Endothelial cell of umbilical vein (primary cell): ENCODE measurements around the gene LFNG. TPM values are rescaled to one million over a fixed set of nuclear protein-coding genes. Genes with fewer than 3 reads are reported as not detected.
"Not testable (repeated sequence)": the region's sequence is repeated elsewhere in the genome, so short reads cannot be mapped to it uniquely, and the experiment has no call there.

Experiments used
- BruUV-seq: library from RNA; stranded (reverse); fragments of 400-500 nt; replicated peaks from 2 replicates; lab custom pipeline; 2021; lab: Mats Ljungman, UMichigan
- CTCF ChIA-PET: fragments of 300-600, 350-600 bp; sonication (Branson Sonifier 250); formaldehyde crosslinking; loops from one replicate; lab custom pipeline; 2021; ENCODE audit warnings: antibody characterized with exemption, inconsistent platforms; lab: Charles Lee
- POLR2A ChIA-PET: fragments of 300-600, 350-600 bp; sonication (Branson Sonifier 250); formaldehyde crosslinking; loops from one replicate; lab custom pipeline; 2021; ENCODE audit warnings: antibody characterized with exemption, inconsistent platforms; lab: Charles Lee
- DNase-seq: peaks from one replicate; pipeline ENCODE4 v3.0.0-alpha.2; 2011; ENCODE audit warnings: low read depth, low spot score
- FAIRE-seq: peaks from 2 replicates; lab custom pipeline; 2011; peaks lifted over from hg19 to GRCh38; lab: Jason Lieb, UNC
- H2AFZ ChIP-seq: 2 replicates; pipeline ENCODE4 v1.6.0; 2012; ENCODE audit warnings: low read depth, low read length, control low read depth, inconsistent platforms
- H3K27ac ChIP-seq: 2 replicates; pipeline ENCODE4 v1.5.1; 2011; ENCODE audit warnings: low read depth, mild to moderate bottlenecking, control low read depth, low read length, moderate library complexity; ENCODE audit not compliant: insufficient read depth
- H3K27me3 ChIP-seq, 2 experiments: 2 replicates each; pipeline versions ENCODE4 v1.6.0 to v1.6.1; 2011; ENCODE audit warnings: low read length in 2 of 2, mixed read lengths in 1 of 2; ENCODE audit not compliant: control insufficient read depth in 2 of 2, insufficient read depth in 2 of 2
- H3K36me3 ChIP-seq, 2 experiments: 2 replicates in 1 of 2; 3 replicates in 1 of 2; pipeline ENCODE4 v1.5.1; 2011; ENCODE audit warnings: low read length in 2 of 2, mild to moderate bottlenecking in 1 of 2, moderate library complexity in 1 of 2; ENCODE audit not compliant: control insufficient read depth in 2 of 2, insufficient read depth in 2 of 2; ENCODE audit errors: extremely low read depth in 1 of 2
- H3K4me1 ChIP-seq: 3 replicates; pipeline ENCODE4 v1.5.1; 2011; ENCODE audit warnings: mild to moderate bottlenecking, low read length; ENCODE audit not compliant: control insufficient read depth, insufficient read depth; ENCODE audit errors: extremely low read depth
- H3K4me2 ChIP-seq: 2 replicates; pipeline ENCODE4 v1.6.1; 2011; ENCODE audit warnings: low read length, control low read depth, mixed read lengths; ENCODE audit not compliant: insufficient read depth
- H3K4me3 ChIP-seq, 3 experiments: fragments of 200-600 bp in 1 of 3; sonication (generic), shearing (Covaris generic) in 1 of 3; replicated peaks in 1 of 3; 2 replicates each; pipeline ENCODE4 v1.5.1; 2011 to 2016; ENCODE audit warnings: control low read depth in 3 of 3, low read length in 3 of 3, mild to moderate bottlenecking in 2 of 3, inconsistent platforms in 1 of 3, low read depth in 1 of 3, moderate library complexity in 1 of 3; ENCODE audit not compliant: insufficient read depth in 1 of 3
- H3K79me2 ChIP-seq: 2 replicates; pipeline ENCODE4 v1.6.0; 2012; ENCODE audit warnings: low read length, inconsistent platforms; ENCODE audit not compliant: control insufficient read depth, insufficient read depth
- H3K9ac ChIP-seq: replicated peaks from 2 replicates; pipeline ENCODE3; 2011; ENCODE audit warnings: low read length, control low read depth; ENCODE audit not compliant: insufficient read depth; ENCODE audit errors: extremely low read depth
- H3K9me1 ChIP-seq: replicated peaks from 3 replicates; pipeline ENCODE4 v1.6.0; 2011; ENCODE audit warnings: mild to moderate bottlenecking, low read length; ENCODE audit not compliant: control insufficient read depth, insufficient read depth; ENCODE audit errors: extremely low read depth
- H3K9me3 ChIP-seq: replicated peaks from 2 replicates; pipeline ENCODE4 v1.5.1; 2012; ENCODE audit warnings: low read length, inconsistent platforms; ENCODE audit not compliant: control insufficient read depth, insufficient read depth
- H4K20me1 ChIP-seq: replicated peaks from 2 replicates; pipeline ENCODE3; 2011; ENCODE audit warnings: mild to moderate bottlenecking, low read length; ENCODE audit not compliant: control insufficient read depth, insufficient read depth; ENCODE audit errors: extremely low read depth
- CTCF ChIP-seq, 2 donors: IDR thresholded peaks; 1 replicate in 1 of 2; 2 replicates in 1 of 2; pipeline ENCODE4 v1.5.1; 2011; ENCODE audit warnings: low read length in 2 of 2, mild to moderate bottlenecking in 2 of 2, moderate library complexity in 2 of 2, control low read depth in 1 of 2, inconsistent platforms in 1 of 2, low read depth in 1 of 2; ENCODE audit not compliant: insufficient read depth in 1 of 2; ENCODE audit errors: extremely low read depth in 1 of 2
- EZH2 ChIP-seq: IDR thresholded peaks from 2 replicates; pipeline ENCODE4 v1.6.1; 2012; ENCODE audit warnings: borderline replicate concordance, low read depth, mild to moderate bottlenecking, moderate library complexity, low read length, inconsistent platforms; ENCODE audit not compliant: severe bottlenecking
- FOS ChIP-seq: IDR thresholded peaks from 2 replicates; pipeline ENCODE4 v1.6.1; 2011; ENCODE audit warnings: mild to moderate bottlenecking, low read length, moderate library complexity, borderline replicate concordance; ENCODE audit not compliant: insufficient read depth
- GATA2 ChIP-seq: IDR thresholded peaks from 2 replicates; pipeline ENCODE4 v1.7.0; 2011; ENCODE audit warnings: low read depth, mild to moderate bottlenecking, moderate library complexity, mixed read lengths, low read length; ENCODE audit not compliant: insufficient read length, insufficient read depth
- JUN ChIP-seq: IDR thresholded peaks from 2 replicates; pipeline ENCODE4 v1.6.1; 2011; ENCODE audit warnings: borderline replicate concordance, low read depth; ENCODE audit not compliant: insufficient read length, insufficient read depth
- MAX ChIP-seq: IDR thresholded peaks from 2 replicates; pipeline ENCODE4 v1.6.1; 2011; ENCODE audit not compliant: insufficient read depth, insufficient read length
- MYC ChIP-seq: IDR thresholded peaks from one replicate; pipeline ENCODE4 v1.6.1; 2011; ENCODE audit warnings: mild to moderate bottlenecking, low read depth, low read length
- POLR2A ChIP-seq: IDR thresholded peaks from 2 replicates; pipeline ENCODE4 v1.6.1; 2012; ENCODE audit warnings: low read depth, mild to moderate bottlenecking, control low read depth, low read length
- POLR2AphosphoS5 ChIP-seq: IDR thresholded peaks from 2 replicates; pipeline ENCODE4 v1.6.1; 2012; ENCODE audit warnings: low read depth, mild to moderate bottlenecking, control low read depth, low read length, moderate library complexity; ENCODE audit not compliant: insufficient read depth
- dilution Hi-C: fragments of 300-500 bp; cut with MboI; formaldehyde crosslinking; loops from one replicate; pipeline ENCODE4 v1.15.0; 2019; ENCODE audit warnings: low sequenced_read_pairs; ENCODE audit not compliant: extremely low pct_ligation_motif_present
- intact Hi-C: fragments of 100-400 bp; cut with micrococcal nuclease; formaldehyde crosslinking; loops from one replicate; pipeline ENCODE4 v1.10.0; 2022
- polyA plus RNA-seq, 4 experiments: library from polyadenylated mRNA; depleted of rRNA in 3 of 4; stranded (reverse) in 3 of 4; unstranded in 1 of 4; fragments of >200 nt; gene quantifications; 2 replicates each; pipeline versions ENCODE4 v1.2.1 to v1.2.3, GENCODE V29; 2011 to 2012; ENCODE audit warnings: missing spikeins in 1 of 4
- total RNA-seq: library from RNA; stranded (reverse); gene quantifications from 2 replicates; pipeline ENCODE4 v1.2.3, GENCODE V29; 2021

Gene LFNG
- total and polyA plus RNA-seq, 2 donors (not counting 3 experiments of a cell fraction or from before 2014, with no cell fraction given), result 12.6 to 13.1 TPM

- no TSS peak for BruUV-seq
- TF ChIP-seq FOS, result no peak
- no peak for TF ChIP-seq MYC
- no peak for TF ChIP-seq EZH2
- TF ChIP-seq GATA2, result no peak
- TF ChIP-seq MAX, result no peak
- no peak for TF ChIP-seq JUN
- TF ChIP-seq POLR2A, result no peak
- TF ChIP-seq POLR2AphosphoS5, result no peak
- TF ChIP-seq CTCF (IDR thresholded peaks at IDR 0.05; ENCODE audit: extremely low read depth in 1 of 2, insufficient read depth in 1 of 2, low read depth in 1 of 2, low read length in 2 of 2), result no peak
- H3K4me3 ChIP-seq, result peak overlapping the region; percentile 73 to 75 (median 74)
- ChIA-PET CTCF (interaction anchor here (0.6 to 2.6 kb wide), 4 partner anchors 13 to 122 kb away, joined by 3 to 8 read pairs (median 3); no protein-coding TSS in a partner anchor), POLR2A (no interaction called here)
- H3K27me3 ChIP-seq, result no peaks in the 10 kb centered on the region
- dilution Hi-C loops, result no loop called here
- intact Hi-C loops, result loop anchor here (5.0 kb wide), 2 partner anchors 103 to 107 kb away; no protein-coding TSS in a partner anchor
- peaks cover 9% of the 10 kb centered on the region for H3K79me2 ChIP-seq
- no peaks in the 10 kb centered on the region for H3K9me1 ChIP-seq
- peak overlapping the region; percentile 61 for H2AFZ ChIP-seq
- H3K27ac ChIP-seq, result peak overlapping the region; percentile 72
- no peaks in the 10 kb centered on the region for H3K36me3 ChIP-seq
- H3K4me1 ChIP-seq, result peaks cover 7% of the 10 kb centered on the region
- FAIRE-seq, result no peak
- no peaks in the 10 kb centered on the region for H3K9me3 ChIP-seq
- DNase-seq, result no peak
- no peaks in the 10 kb centered on the region for H4K20me1 ChIP-seq
- H3K4me2 ChIP-seq, result peak overlapping the region; percentile 82
- peak overlapping the region; percentile 77 for H3K9ac ChIP-seq
Observed at GRCh38 chr7:2559283-2559950, 39.8 kb downstream of the LFNG start.

GRCh38 chr7:2563955-2564354 lies 44.4 kb downstream of the LFNG start:
- H3K79me2 ChIP-seq, H3K36me3 ChIP-seq, H3K9me3 ChIP-seq, BruUV-seq, H4K20me1 ChIP-seq, H2AFZ ChIP-seq, H3K27me3 ChIP-seq, DNase-seq, FAIRE-seq, H3K9me1 ChIP-seq, intact Hi-C loops, dilution Hi-C loops, H3K4me1 ChIP-seq, H3K4me2 ChIP-seq, H3K9ac ChIP-seq, POLR2A ChIA-PET, H3K4me3 ChIP-seq, H3K27ac ChIP-seq: not testable (repeated sequence)
- CTCF ChIA-PET, result interaction anchor here (0.6 kb wide), 1 partner anchor 129 kb away, joined by 3 read pairs; no protein-coding TSS in a partner anchor
